HepG2 (cell line): Measurements from ENCODE around the gene MYO7B. TPM values are rescaled to one million over a fixed set of nuclear protein-coding genes. Genes with fewer than 3 reads are reported as not detected.

Source experiments
- ATAC-seq: fragments of 200-7000 bp; cut with Tn5 transposase; 3 replicates; pipeline ENCODE4 v1.9.1; 2020; ENCODE audit warnings: mild to moderate bottlenecking, moderate library complexity
- BruUV-seq: library from RNA; stranded (reverse); fragments of 400-500 nt; replicated peaks from 2 replicates; lab custom pipeline; 2021; lab: Mats Ljungman, UMichigan
- CTCF ChIA-PET: fragments of 300-600 bp; formaldehyde crosslinking; extraction: SDS; loops from one replicate; lab custom pipeline; 2021; ENCODE audit warnings: low total read pairs, inconsistent platforms, low intra/inter-chr PET ratio; lab: Yijun Ruan, JAX
- POLR2A ChIA-PET: fragments of 350-600 bp; sonication (Branson Sonifier 250); formaldehyde crosslinking; loops from one replicate; lab custom pipeline; 2020; ENCODE audit warnings: antibody characterized with exemption, inconsistent platforms; lab: Yijun Ruan, JAX
- DNase-seq: peaks from one replicate; pipeline ENCODE4 v3.0.0-alpha.2; 2015; ENCODE audit warnings: low spot score
- FAIRE-seq: peaks from 3 replicates; lab custom pipeline; 2011; peaks lifted over from hg19 to GRCh38; lab: Jason Lieb, UNC
- H2AFZ ChIP-seq: one replicate; pipeline ENCODE4 v1.6.1; 2011; ENCODE audit warnings: low read length, inconsistent platforms
- H3K27ac ChIP-seq: fragments of 300-600 bp; 3 replicates; pipeline ENCODE4 v1.8.0; 2011; ENCODE audit warnings: mixed run types, mild to moderate bottlenecking, mixed read lengths, low read length, inconsistent platforms; ENCODE audit not compliant: insufficient read depth; ENCODE audit errors: extremely low read length
- H3K27me3 ChIP-seq, 2 experiments: fragments of 200-600 bp in 1 of 2; 2 replicates in 1 of 2; 3 replicates in 1 of 2; pipeline versions ENCODE4 v1.6.0 to v1.8.0; 2011; ENCODE audit warnings: low read length in 2 of 2, mild to moderate bottlenecking in 2 of 2, moderate library complexity in 2 of 2, inconsistent platforms in 1 of 2; ENCODE audit not compliant: insufficient read depth in 2 of 2, control insufficient read depth in 1 of 2
- H3K36me3 ChIP-seq, 2 experiments: fragments of 200-600 bp in 1 of 2; replicated peaks in 1 of 2; 2 replicates in 1 of 2; 3 replicates in 1 of 2; pipeline versions ENCODE4 v1.5.1 to v1.8.0; 2011; ENCODE audit warnings: low read length in 2 of 2, inconsistent platforms in 1 of 2; ENCODE audit not compliant: insufficient read depth in 2 of 2, control insufficient read depth in 1 of 2
- H3K4me1 ChIP-seq: 2 replicates; pipeline ENCODE4 v1.5.1; 2012; ENCODE audit warnings: low read length, inconsistent platforms; ENCODE audit not compliant: insufficient read depth
- H3K4me2 ChIP-seq: 2 replicates; pipeline ENCODE4 v1.6.0; 2011; ENCODE audit warnings: low read depth, low read length, inconsistent platforms
- H3K4me3 ChIP-seq, 3 experiments: fragments of 200-600 bp in 1 of 3; sonication (generic), shearing (Covaris generic) in 1 of 3; replicated peaks in 1 of 3; 2 replicates each; pipeline ENCODE4 v1.5.1; 2011 to 2016; ENCODE audit warnings: low read length in 3 of 3, inconsistent platforms in 2 of 3, low read depth in 2 of 3, mild to moderate bottlenecking in 2 of 3, control low read depth in 1 of 3, mixed read lengths in 1 of 3; ENCODE audit not compliant: insufficient read depth in 1 of 3
- H3K79me2 ChIP-seq: one replicate; pipeline ENCODE4 v1.6.1; 2011; ENCODE audit warnings: low read length, inconsistent platforms; ENCODE audit not compliant: insufficient read depth
- H3K9ac ChIP-seq: 2 replicates; pipeline ENCODE4 v1.6.0; 2011; ENCODE audit warnings: mild to moderate bottlenecking, low read depth, low read length, inconsistent platforms; ENCODE audit not compliant: insufficient read depth
- H3K9me3 ChIP-seq: 2 replicates; pipeline ENCODE4 v1.5.1; 2012; ENCODE audit warnings: mild to moderate bottlenecking, low read length
- H4K20me1 ChIP-seq: 2 replicates; pipeline ENCODE4 v1.6.0; 2011; ENCODE audit warnings: inconsistent platforms, mild to moderate bottlenecking, low read length, moderate library complexity; ENCODE audit not compliant: insufficient read depth
- EHMT2 ChIP-seq: fragments of 200-600 bp; sonication (generic); IDR thresholded peaks from 2 replicates; pipeline ENCODE4 v1.7.0; 2017; ENCODE audit warnings: antibody characterized with exemption, low read depth, low read length, borderline replicate concordance
- ETV6 ChIP-seq: sonication (generic); formaldehyde crosslinking; conservative IDR thresholded peaks from 2 replicates; pipeline ENCODE4 v1.4.0; 2020; ENCODE audit warnings: missing genetic modification reagents
- GTF3A ChIP-seq: sonication (generic); formaldehyde crosslinking; conservative IDR thresholded peaks from 2 replicates; pipeline ENCODE4 v1.4.0; 2020; ENCODE audit warnings: mild to moderate bottlenecking, missing genetic modification reagents
- HNF1B ChIP-seq: sonication (generic); formaldehyde crosslinking; IDR thresholded peaks from 2 replicates; pipeline ENCODE4 v1.5.1; 2020; ENCODE audit warnings: mild to moderate bottlenecking, moderate library complexity, missing genetic modification reagents
- NCOA2 ChIP-seq: sonication (generic); formaldehyde crosslinking; IDR thresholded peaks from 2 replicates; pipeline ENCODE4 v1.8.0; 2022; ENCODE audit warnings: inconsistent platforms
- NR2F6 ChIP-seq, 2 experiments: IDR thresholded peaks; 2 replicates each; pipeline ENCODE4 v1.6.1; 2016; ENCODE audit warnings: antibody characterized with exemption in 1 of 2, mild to moderate bottlenecking in 1 of 2
- PHF21A ChIP-seq: sonication (generic); formaldehyde crosslinking; IDR thresholded peaks from 2 replicates; pipeline ENCODE4 v1.5.0; 2020; ENCODE audit warnings: mild to moderate bottlenecking, missing genetic modification reagents
- SOX5 ChIP-seq: IDR thresholded peaks from 2 replicates; pipeline ENCODE4 v1.6.1; 2016; ENCODE audit warnings: borderline replicate concordance
- ZFP82 ChIP-seq: sonication (generic); formaldehyde crosslinking; IDR thresholded peaks from 2 replicates; pipeline ENCODE4 v1.5.1; 2020; ENCODE audit warnings: mild to moderate bottlenecking, missing genetic modification reagents, borderline replicate concordance
- ZMAT3 ChIP-seq: sonication (generic); formaldehyde crosslinking; conservative IDR thresholded peaks from 2 replicates; pipeline ENCODE4 v1.7.0; 2021; ENCODE audit warnings: missing genetic modification reagents
- ZNF234 ChIP-seq: sonication (generic); formaldehyde crosslinking; conservative IDR thresholded peaks from 2 replicates; pipeline ENCODE4 v1.5.1; 2020; ENCODE audit warnings: mild to moderate bottlenecking, missing genetic modification reagents
- ZNF235 ChIP-seq: sonication (generic); formaldehyde crosslinking; IDR thresholded peaks from 2 replicates; pipeline ENCODE4 v1.8.1; 2023; ENCODE audit warnings: mild to moderate bottlenecking, missing genetic modification reagents, borderline replicate concordance
- ZNF264 ChIP-seq: sonication (generic); formaldehyde crosslinking; IDR thresholded peaks from 2 replicates; pipeline ENCODE4 v1.4.0; 2020; ENCODE audit warnings: missing genetic modification reagents
- ZNF367 ChIP-seq: sonication (generic); formaldehyde crosslinking; IDR thresholded peaks from 2 replicates; pipeline ENCODE4 v1.4.0; 2020; ENCODE audit warnings: missing genetic modification reagents, borderline replicate concordance
- ZNF547 ChIP-seq: sonication (generic); formaldehyde crosslinking; IDR thresholded peaks from 2 replicates; pipeline ENCODE4 v1.5.1; 2020; ENCODE audit warnings: mild to moderate bottlenecking, missing genetic modification reagents
- ZNF577 ChIP-seq: sonication (generic); formaldehyde crosslinking; IDR thresholded peaks from 2 replicates; pipeline ENCODE4 v1.4.0; 2020; ENCODE audit warnings: mild to moderate bottlenecking, low read depth, missing genetic modification reagents, borderline replicate concordance
- WGBS: methylation state at CpG from one replicate; pipeline ENCODE4 v1.1.6; 2017; ENCODE audit warnings: low lambda C conversion rate; 5-methylcytosine and 5-hydroxymethylcytosine counted together
- in situ Hi-C: cut with HindIII; loops from 2 replicates; pipeline ENCODE4 v1.10.0; 2017; ENCODE audit warnings: low pct_unique_long_range_greater_than_20kb; ENCODE audit not compliant: extremely low pct_ligation_motif_present
- intact Hi-C: fragments of 100-400 bp; cut with micrococcal nuclease; formaldehyde crosslinking; loops from one replicate; pipeline ENCODE4 v1.10.0; 2022; ENCODE audit not compliant: unreplicated experiment
- polyA plus RNA-seq, 8 experiments: library from polyadenylated mRNA; depleted of rRNA in 3 of 8; stranded (reverse) in 7 of 8; unstranded in 1 of 8; fragments of >200 nt; fragmentation: Illumina TruSeq in 4 of 8; extraction: Trizol in 4 of 8; gene quantifications; 2 replicates each; pipeline versions ENCODE4 v1.2.1 to v1.2.3, GENCODE V29; 2011 to 2016; ENCODE audit warnings: low read depth in 4 of 8, missing spikeins in 1 of 8, mixed read lengths in 1 of 8; ENCODE audit not compliant: insufficient read depth in 1 of 8
- total RNA-seq, 5 experiments: library from RNA; depleted of rRNA; stranded (reverse); fragments of >200 nt; fragmentation: Illumina TruSeq; extraction: Trizol; gene quantifications; 2 replicates each; pipeline ENCODE4 v1.2.3, GENCODE V29; 2016; ENCODE audit warnings: low read depth in 1 of 5
- TF ChIP-seq, protein P1 (sequence below): sonication (generic); formaldehyde crosslinking; IDR thresholded peaks from 2 replicates; pipeline ENCODE4 v1.8.1; 2023; ENCODE audit warnings: mild to moderate bottlenecking, missing genetic modification reagents, borderline replicate concordance
- TF ChIP-seq, protein P2 (sequence below): sonication (generic); formaldehyde crosslinking; IDR thresholded peaks from 2 replicates; pipeline ENCODE4 v1.4.0; 2020; ENCODE audit warnings: missing genetic modification reagents, borderline replicate concordance

The MYO7B gene
- total and polyA plus RNA-seq, 2 of the 13 experiments (the other 11 are each of a cell fraction or from before 2014, with no cell fraction given): not detected

DNA sequence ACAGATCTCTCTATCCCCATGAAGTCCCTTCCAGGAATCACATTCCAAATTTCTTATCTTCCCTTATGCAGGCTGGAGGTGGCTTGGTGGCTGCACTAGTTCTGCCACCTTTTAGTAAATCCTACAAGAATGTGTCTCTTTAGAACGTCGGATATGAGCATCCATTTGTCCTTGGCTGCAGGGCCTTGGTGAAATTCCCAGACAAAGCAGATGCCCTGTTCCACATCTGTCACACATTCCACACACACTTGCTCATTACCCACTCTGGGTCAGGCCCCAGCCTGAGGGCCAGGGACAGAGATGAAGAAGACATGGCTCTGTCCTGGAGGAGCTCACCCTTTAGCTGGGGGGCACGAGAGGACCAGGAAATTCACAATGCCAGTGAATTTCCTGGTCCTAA lies 79.2 kb downstream of the MYO7B start (continued):
- no peak for TF ChIP-seq ZNF264 (CRISPR knock-in tag)
- TF ChIP-seq ZMAT3 (CRISPR knock-in tag): no peak

DNA sequence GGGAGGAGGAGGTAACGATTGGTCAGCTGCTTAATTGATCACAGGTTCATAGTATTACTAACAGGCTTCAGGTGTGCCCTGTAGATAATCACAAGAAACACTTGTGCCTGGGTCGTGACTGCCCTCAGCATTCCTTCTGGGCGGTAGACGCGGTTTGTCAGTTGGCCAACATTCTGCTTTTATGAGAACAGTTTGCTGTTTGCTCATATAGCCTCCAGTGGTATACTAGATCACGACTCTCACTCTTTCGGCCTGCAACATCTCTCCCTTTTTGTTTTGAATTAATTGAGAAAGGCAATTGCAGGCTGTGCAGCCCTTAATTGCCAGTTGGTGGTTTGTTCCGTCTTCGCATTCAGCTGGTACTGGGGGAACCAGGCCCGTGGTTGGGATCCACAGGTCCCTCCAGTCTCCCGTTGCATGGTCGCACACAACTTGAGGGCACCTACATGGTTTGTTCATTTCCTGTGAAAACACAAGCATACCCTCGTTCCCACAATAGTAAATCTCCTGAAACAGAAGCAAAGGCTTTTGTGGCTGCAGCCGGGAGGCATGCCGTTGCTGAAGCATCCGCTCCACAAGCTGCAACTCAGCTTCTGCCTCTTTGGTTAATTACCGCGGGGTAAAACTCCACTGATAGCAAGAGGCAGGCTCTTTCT lies 80.2 kb downstream of the MYO7B start:
- ChIA-PET POLR2A (no interaction called here), CTCF (no interaction called here)
- ATAC-seq (no peak), DNase-seq (no peak), FAIRE-seq (no peak)
- WGBS: 38% methylated on average over 18 of the region's 18 CpGs
- Histone ChIP-seq H3K79me2 (no peaks in the 10 kb centered on the region), H3K27ac (no peak overlapping the region), H4K20me1 (no peaks in the 10 kb centered on the region), H3K4me2 (no peak overlapping the region), H3K4me3 (no peak overlapping the region), H3K27me3 (peaks cover 16 to 84% of the 10 kb centered on the region in 2 experiments), H2AFZ (no peak overlapping the region), H3K4me1 (no peaks in the 10 kb centered on the region), H3K36me3 (no peaks in the 10 kb centered on the region), H3K9me3 (no peaks in the 10 kb centered on the region), H3K9ac (no peak overlapping the region)
- in situ Hi-C loops: no loop called here
- intact Hi-C loops: no loop called here
- no TSS peak for BruUV-seq
- TF ChIP-seq GTF3A (CRISPR knock-in tag): no peak
- no peak for TF ChIP-seq ZNF577 (CRISPR knock-in tag)
- no peak for TF ChIP-seq NR2F6 (IDR thresholded peaks at IDR 0.05)
- TF ChIP-seq NR2F6 (CRISPR knock-in tag; IDR thresholded peaks at IDR 0.05): no peak
- no peak for TF ChIP-seq ZNF547 (CRISPR knock-in tag)
- TF ChIP-seq EHMT2: no peak
- TF ChIP-seq PHF21A: no peak
- TF ChIP-seq HNF1B (CRISPR knock-in tag): no peak
- TF ChIP-seq ETV6: no peak
- TF ChIP-seq, protein P1, sequence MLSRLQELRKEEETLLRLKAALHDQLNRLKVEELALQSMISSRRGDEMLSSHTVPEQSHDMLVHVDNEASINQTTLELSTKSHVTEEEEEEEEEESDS (CRISPR knock-in tag): no peak
- TF ChIP-seq SOX5 (CRISPR knock-in tag): no peak
- no peak for TF ChIP-seq ZNF367 (CRISPR knock-in tag)
- no peak for TF ChIP-seq ZNF234 (CRISPR knock-in tag)
- TF ChIP-seq, protein P2, sequence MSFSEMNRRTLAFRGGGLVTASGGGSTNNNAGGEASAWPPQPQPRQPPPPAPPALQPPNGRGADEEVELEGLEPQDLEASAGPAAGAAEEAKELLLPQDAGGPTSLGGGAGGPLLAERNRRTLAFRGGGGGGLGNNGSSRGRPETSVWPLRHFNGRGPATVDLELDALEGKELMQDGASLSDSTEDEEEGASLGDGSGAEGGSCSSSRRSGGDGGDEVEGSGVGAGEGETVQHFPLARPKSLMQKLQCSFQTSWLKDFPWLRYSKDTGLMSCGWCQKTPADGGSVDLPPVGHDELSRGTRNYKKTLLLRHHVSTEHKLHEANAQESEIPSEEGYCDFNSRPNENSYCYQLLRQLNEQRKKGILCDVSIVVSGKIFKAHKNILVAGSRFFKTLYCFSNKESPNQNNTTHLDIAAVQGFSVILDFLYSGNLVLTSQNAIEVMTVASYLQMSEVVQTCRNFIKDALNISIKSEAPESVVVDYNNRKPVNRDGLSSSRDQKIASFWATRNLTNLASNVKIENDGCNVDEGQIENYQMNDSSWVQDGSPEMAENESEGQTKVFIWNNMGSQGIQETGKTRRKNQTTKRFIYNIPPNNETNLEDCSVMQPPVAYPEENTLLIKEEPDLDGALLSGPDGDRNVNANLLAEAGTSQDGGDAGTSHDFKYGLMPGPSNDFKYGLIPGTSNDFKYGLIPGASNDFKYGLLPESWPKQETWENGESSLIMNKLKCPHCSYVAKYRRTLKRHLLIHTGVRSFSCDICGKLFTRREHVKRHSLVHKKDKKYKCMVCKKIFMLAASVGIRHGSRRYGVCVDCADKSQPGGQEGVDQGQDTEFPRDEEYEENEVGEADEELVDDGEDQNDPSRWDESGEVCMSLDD: no peak
- no peak for TF ChIP-seq NCOA2 (CRISPR knock-in tag)
- TF ChIP-seq ZFP82 (CRISPR knock-in tag): no peak
- no peak for TF ChIP-seq ZNF235 (CRISPR knock-in tag)
